Astrocyte (in vitro differentiated cells and primary cell): ENCODE measurements around the gene CELA2A. TPM values are rescaled to one million over a fixed set of nuclear protein-coding genes. Genes with fewer than 3 reads are reported as not detected.

Experiments used
- DNase-seq: peaks from one replicate; pipeline ENCODE4 v3.0.0-alpha.2; 2010; ENCODE audit warnings: low read depth
- FAIRE-seq: peaks from 2 replicates; lab custom pipeline; 2011; peaks lifted over from hg19 to GRCh38; lab: Jason Lieb, UNC
- H2AFZ ChIP-seq: 2 replicates; pipeline ENCODE4 v1.6.0; 2012; ENCODE audit warnings: low read depth, low read length, inconsistent platforms
- H3K27ac ChIP-seq: 2 replicates; pipeline ENCODE4 v1.5.1; 2011; ENCODE audit warnings: low read depth, low read length, inconsistent platforms
- H3K27me3 ChIP-seq: 2 replicates; pipeline ENCODE4 v1.6.0; 2011; ENCODE audit warnings: low read length, inconsistent platforms; ENCODE audit not compliant: insufficient read depth
- H3K36me3 ChIP-seq: 2 replicates; pipeline ENCODE4 v1.5.1; 2011; ENCODE audit warnings: low read length, inconsistent platforms; ENCODE audit not compliant: insufficient read depth
- H3K4me1 ChIP-seq: 2 replicates; pipeline ENCODE4 v1.5.1; 2011; ENCODE audit warnings: low read length, inconsistent platforms; ENCODE audit not compliant: insufficient read depth
- H3K4me2 ChIP-seq: 2 replicates; pipeline ENCODE4 v1.6.0; 2012; ENCODE audit warnings: low read length, inconsistent platforms
- H3K4me3 ChIP-seq: 2 replicates; pipeline ENCODE4 v1.5.1; 2011; ENCODE audit warnings: low read depth, mild to moderate bottlenecking, low read length, inconsistent platforms; ENCODE audit not compliant: insufficient read depth
- H3K79me2 ChIP-seq: 2 replicates; pipeline ENCODE4 v1.6.0; 2012; ENCODE audit warnings: mild to moderate bottlenecking, low read length, inconsistent platforms; ENCODE audit not compliant: insufficient read depth
- H3K9ac ChIP-seq: 2 replicates; pipeline ENCODE4 v1.6.0; 2012; ENCODE audit warnings: mild to moderate bottlenecking, low read length, inconsistent platforms
- H3K9me3 ChIP-seq: 2 replicates; pipeline ENCODE4 v1.5.1; 2012; ENCODE audit warnings: low read depth, mild to moderate bottlenecking, low read length, inconsistent platforms; ENCODE audit not compliant: insufficient read depth
- H4K20me1 ChIP-seq: 2 replicates; pipeline ENCODE4 v1.6.0; 2012; ENCODE audit warnings: low read length, inconsistent platforms; ENCODE audit not compliant: insufficient read depth
- H3K27ac Mint-ChIP-seq: one replicate; pipeline ENCODE4 v1.8.0; 2021; ENCODE audit warnings: mild to moderate bottlenecking, mixed read lengths; ENCODE audit not compliant: unreplicated experiment
- H3K27me3 Mint-ChIP-seq: one replicate; pipeline ENCODE4 v1.8.0; 2021; ENCODE audit warnings: low read depth, mixed read lengths; ENCODE audit not compliant: unreplicated experiment
- H3K36me3 Mint-ChIP-seq: one replicate; pipeline ENCODE4 v1.8.0; 2021; ENCODE audit warnings: low read depth, mixed read lengths; ENCODE audit not compliant: unreplicated experiment
- H3K4me1 Mint-ChIP-seq: one replicate; pipeline ENCODE4 v1.8.0; 2021; ENCODE audit warnings: low read depth, mixed read lengths; ENCODE audit not compliant: unreplicated experiment
- H3K4me3 Mint-ChIP-seq: one replicate; pipeline ENCODE4 v1.8.0; 2021; ENCODE audit warnings: mild to moderate bottlenecking, moderate library complexity, mixed read lengths; ENCODE audit not compliant: unreplicated experiment
- H3K9me3 Mint-ChIP-seq: one replicate; pipeline ENCODE4 v1.8.0; 2021; ENCODE audit warnings: mild to moderate bottlenecking, mixed read lengths; ENCODE audit not compliant: unreplicated experiment
- EZH2 ChIP-seq: IDR thresholded peaks from 2 replicates; pipeline ENCODE4 v1.6.1; 2012; ENCODE audit warnings: mild to moderate bottlenecking, low read length, inconsistent platforms; ENCODE audit not compliant: insufficient read depth
- total RNA-seq: library from RNA; stranded (reverse); gene quantifications from 2 replicates; pipeline ENCODE4 v1.2.1, GENCODE V29; 2021
- TF ChIP-seq, protein P1 (sequence below): IDR thresholded peaks from 2 replicates; pipeline ENCODE4 v1.5.1; 2011; ENCODE audit warnings: low read depth, mild to moderate bottlenecking, inconsistent platforms, low read length, moderate library complexity; ENCODE audit not compliant: insufficient read depth

CELA2A gene
- total RNA-seq, 1 donor from 2014 or later = not detected

DNA sequence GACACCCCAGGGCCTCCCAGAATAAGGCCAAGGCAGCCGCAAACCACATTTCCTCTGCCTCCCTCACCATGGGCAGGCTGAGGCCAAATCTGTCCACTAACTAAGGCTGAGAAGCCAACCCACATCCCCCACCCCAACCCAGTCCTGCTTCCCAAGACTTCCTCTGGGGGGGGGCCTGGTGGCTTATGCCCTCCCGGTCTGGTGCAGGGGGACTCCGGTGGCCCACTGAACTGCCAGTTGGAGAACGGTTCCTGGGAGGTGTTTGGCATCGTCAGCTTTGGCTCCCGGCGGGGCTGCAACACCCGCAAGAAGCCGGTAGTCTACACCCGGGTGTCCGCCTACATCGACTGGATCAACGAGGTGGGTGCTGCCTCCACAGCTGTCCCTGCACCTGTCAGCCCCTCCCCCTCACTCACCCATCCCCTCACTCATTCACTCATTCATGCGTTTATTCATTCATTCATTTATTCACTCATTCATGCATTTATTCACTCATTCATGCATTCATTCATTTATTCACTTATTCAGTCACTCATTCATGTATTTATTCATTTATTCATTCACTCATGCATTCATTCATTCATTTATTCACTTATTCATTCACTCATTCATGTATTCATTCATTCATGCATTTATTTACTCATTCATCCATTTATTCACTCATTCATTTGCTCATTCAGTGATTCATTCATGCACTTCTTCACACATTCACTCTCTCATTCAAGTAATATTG is 11.0 kb upstream of the CELA2A start:
- Mint-ChIP-seq H3K27me3 (peaks cover 27% of the 10 kb centered on the region), H3K4me3 (no peak overlapping the region), H3K9me3 (no peaks in the 10 kb centered on the region), H3K4me1 (no peaks in the 10 kb centered on the region), H3K36me3 (no peaks in the 10 kb centered on the region), H3K27ac (no peak overlapping the region)
- peaks cover 4% of the 10 kb centered on the region for H3K27me3 ChIP-seq
- H3K36me3 ChIP-seq = no peaks in the 10 kb centered on the region
- no peak overlapping the region for H3K27ac ChIP-seq
- H3K4me1 ChIP-seq = no peaks in the 10 kb centered on the region
- FAIRE-seq (no peak), DNase-seq (no peak)
- no peaks in the 10 kb centered on the region for H3K9me3 ChIP-seq
- H3K4me2 ChIP-seq = no peak overlapping the region
- no peaks in the 10 kb centered on the region for H3K79me2 ChIP-seq
- H3K4me3 ChIP-seq = no peak overlapping the region
- no peak for TF ChIP-seq EZH2
- TF ChIP-seq, protein P1, sequence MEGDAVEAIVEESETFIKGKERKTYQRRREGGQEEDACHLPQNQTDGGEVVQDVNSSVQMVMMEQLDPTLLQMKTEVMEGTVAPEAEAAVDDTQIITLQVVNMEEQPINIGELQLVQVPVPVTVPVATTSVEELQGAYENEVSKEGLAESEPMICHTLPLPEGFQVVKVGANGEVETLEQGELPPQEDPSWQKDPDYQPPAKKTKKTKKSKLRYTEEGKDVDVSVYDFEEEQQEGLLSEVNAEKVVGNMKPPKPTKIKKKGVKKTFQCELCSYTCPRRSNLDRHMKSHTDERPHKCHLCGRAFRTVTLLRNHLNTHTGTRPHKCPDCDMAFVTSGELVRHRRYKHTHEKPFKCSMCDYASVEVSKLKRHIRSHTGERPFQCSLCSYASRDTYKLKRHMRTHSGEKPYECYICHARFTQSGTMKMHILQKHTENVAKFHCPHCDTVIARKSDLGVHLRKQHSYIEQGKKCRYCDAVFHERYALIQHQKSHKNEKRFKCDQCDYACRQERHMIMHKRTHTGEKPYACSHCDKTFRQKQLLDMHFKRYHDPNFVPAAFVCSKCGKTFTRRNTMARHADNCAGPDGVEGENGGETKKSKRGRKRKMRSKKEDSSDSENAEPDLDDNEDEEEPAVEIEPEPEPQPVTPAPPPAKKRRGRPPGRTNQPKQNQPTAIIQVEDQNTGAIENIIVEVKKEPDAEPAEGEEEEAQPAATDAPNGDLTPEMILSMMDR = no peak
- no peaks in the 10 kb centered on the region for H4K20me1 ChIP-seq
- H3K9ac ChIP-seq = no peak overlapping the region
- H2AFZ ChIP-seq = no peak overlapping the region

DNA sequence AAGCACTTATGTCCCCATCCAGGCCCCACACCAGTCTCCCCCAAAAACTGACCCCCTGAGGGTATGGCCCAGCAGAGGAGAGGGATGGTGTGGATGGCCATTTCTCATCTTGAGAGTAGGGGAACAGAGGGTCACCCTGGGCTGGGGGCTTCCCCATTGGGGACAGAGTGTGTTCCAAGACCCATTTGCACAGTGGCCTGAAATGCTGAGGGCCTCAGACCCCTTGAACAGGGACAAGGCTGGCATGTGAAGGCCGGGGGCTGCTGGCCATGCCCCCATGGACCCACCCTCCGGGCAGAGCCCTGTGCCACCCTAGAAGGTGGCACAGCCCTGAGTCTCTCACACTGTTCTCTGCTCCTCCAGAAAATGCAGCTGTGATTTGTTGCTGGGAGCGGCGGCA is 10.3 kb upstream of the CELA2A start:
- H3K4me1 ChIP-seq = no peaks in the 10 kb centered on the region
- no peak overlapping the region for H3K4me2 ChIP-seq
- Mint-ChIP-seq H3K9me3 (peaks cover 5% of the 10 kb centered on the region), H3K36me3 (no peaks in the 10 kb centered on the region), H3K27ac (no peak overlapping the region), H3K27me3 (peaks cover 26% of the 10 kb centered on the region), H3K4me3 (no peak overlapping the region), H3K4me1 (no peaks in the 10 kb centered on the region)
- peaks cover 4% of the 10 kb centered on the region for H3K27me3 ChIP-seq
- no peak overlapping the region for H3K4me3 ChIP-seq
- DNase-seq (no peak), FAIRE-seq (no peak)
- H3K79me2 ChIP-seq = no peaks in the 10 kb centered on the region
- no peak overlapping the region for H2AFZ ChIP-seq
- H3K27ac ChIP-seq = no peak overlapping the region
- no peaks in the 10 kb centered on the region for H4K20me1 ChIP-seq
- no peaks in the 10 kb centered on the region for H3K36me3 ChIP-seq
- no peak for TF ChIP-seq EZH2
- TF ChIP-seq, protein P1 = no peak
- no peak overlapping the region for H3K9ac ChIP-seq
- H3K9me3 ChIP-seq = no peaks in the 10 kb centered on the region

DNA sequence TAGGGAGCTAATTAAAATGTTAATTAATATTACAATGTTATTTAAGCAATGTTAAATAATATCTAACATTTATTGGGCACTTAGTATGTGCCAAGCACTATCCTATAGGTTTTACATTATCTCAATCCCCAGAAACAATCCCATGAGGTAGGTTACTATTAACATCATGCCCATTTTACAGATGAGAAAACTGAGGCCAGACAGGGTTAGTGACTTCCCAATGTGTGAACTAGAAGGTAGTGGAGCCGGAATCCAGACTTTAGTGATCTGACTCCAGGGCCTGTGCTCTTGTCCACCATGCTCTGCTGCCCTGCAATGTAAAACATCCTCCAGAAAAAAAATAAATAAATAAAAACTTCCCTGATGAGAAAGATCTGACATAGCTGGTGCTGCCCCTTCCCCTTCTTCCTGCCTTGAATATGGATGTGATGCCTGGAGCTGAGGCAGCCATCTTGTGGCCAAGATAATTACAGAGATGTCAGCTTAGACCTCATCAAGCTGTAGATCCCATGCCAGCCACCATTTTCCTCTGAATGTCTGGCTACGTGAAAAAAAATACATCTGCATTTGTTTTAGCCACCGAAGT is 7.6 kb upstream of the CELA2A start:
- H3K9me3 Mint-ChIP-seq = peaks cover 6% of the 10 kb centered on the region
- H3K27ac ChIP-seq = no peak overlapping the region
- DNase-seq = no peak
- H3K9me3 ChIP-seq = no peaks in the 10 kb centered on the region
- peaks cover 4% of the 10 kb centered on the region for H3K27me3 ChIP-seq
- H3K9ac ChIP-seq = no peak overlapping the region
- no peak overlapping the region for H3K4me2 ChIP-seq
- no peak overlapping the region for H3K4me3 Mint-ChIP-seq
- no peak for FAIRE-seq
- H3K4me1 Mint-ChIP-seq = peaks cover 2% of the 10 kb centered on the region
- H3K36me3 ChIP-seq = no peaks in the 10 kb centered on the region
- peaks cover 19% of the 10 kb centered on the region for H3K27me3 Mint-ChIP-seq
- H3K79me2 ChIP-seq = no peaks in the 10 kb centered on the region
- no peak overlapping the region for H3K4me3 ChIP-seq
- H2AFZ ChIP-seq = no peak overlapping the region
- H3K36me3 Mint-ChIP-seq = no peaks in the 10 kb centered on the region
- TF ChIP-seq EZH2 = no peak
- TF ChIP-seq, protein P1 = no peak
- H3K4me1 ChIP-seq = peaks cover 4% of the 10 kb centered on the region
- H4K20me1 ChIP-seq = no peaks in the 10 kb centered on the region
- no peak overlapping the region for H3K27ac Mint-ChIP-seq
